OCI-LY1 (cell line): Measurements from ENCODE around the gene PGAP1.

Experiments used
- H2AFZ ChIP-seq: fragments of 200-600 bp; sonication (generic), shearing (Covaris generic); 2 replicates; pipeline ENCODE4 v1.6.0; 2014; ENCODE audit warnings: antibody characterized with exemption, mild to moderate bottlenecking, low read length
- H3F3A ChIP-seq: fragments of 200-600 bp; sonication (generic), shearing (Covaris generic); 2 replicates; pipeline ENCODE4 v1.6.0; 2014; ENCODE audit warnings: mild to moderate bottlenecking, antibody characterized with exemption, low read length, moderate library complexity; ENCODE audit not compliant: insufficient read depth
- H3K27ac ChIP-seq: fragments of 200-600 bp; sonication (generic); 2 replicates; pipeline ENCODE4 v1.5.1; 2014; ENCODE audit warnings: low read length, mixed run types, mild to moderate bottlenecking, low read depth; ENCODE audit not compliant: poor library complexity, severe bottlenecking
- H3K27me3 ChIP-seq: fragments of 200-600 bp; sonication (generic); 2 replicates; pipeline ENCODE4 v1.6.0; 2014; ENCODE audit warnings: antibody characterized with exemption, mild to moderate bottlenecking, low read length, moderate library complexity; ENCODE audit not compliant: insufficient read depth
- H3K36me3 ChIP-seq: fragments of 200-600 bp; sonication (generic); 2 replicates; pipeline ENCODE4 v1.6.1; 2014; ENCODE audit warnings: mild to moderate bottlenecking, antibody characterized with exemption, low read length, moderate library complexity, mixed read lengths; ENCODE audit not compliant: insufficient read depth
- H3K4me1 ChIP-seq: fragments of 200-600 bp; sonication (generic); 2 replicates; pipeline ENCODE4 v1.5.1; 2014; ENCODE audit warnings: mild to moderate bottlenecking, low read length, moderate library complexity; ENCODE audit not compliant: insufficient read depth, severe bottlenecking
- H3K4me2 ChIP-seq: fragments of 200-600 bp; sonication (generic), shearing (Covaris generic); 2 replicates; pipeline ENCODE4 v1.6.1; 2014; ENCODE audit warnings: low read length
- H3K4me3 ChIP-seq: fragments of 200-600 bp; sonication (generic); 2 replicates; pipeline ENCODE4 v1.5.1; 2014; ENCODE audit warnings: low read length, low read depth, mild to moderate bottlenecking, mixed read lengths; ENCODE audit not compliant: poor library complexity, severe bottlenecking
- H3K79me2 ChIP-seq: fragments of 200-600 bp; shearing (Covaris generic); 2 replicates; pipeline ENCODE4 v1.6.1; 2016; ENCODE audit warnings: mixed run types, low read length, mixed read lengths; ENCODE audit not compliant: insufficient read depth
- H3K9ac ChIP-seq: fragments of 200-600 bp; sonication (generic), shearing (Covaris generic); 2 replicates; pipeline ENCODE4 v1.6.1; 2014; ENCODE audit warnings: mild to moderate bottlenecking, low read length, mixed read lengths
- H3K9me2 ChIP-seq: fragments of 200-600 bp; sonication (generic), shearing (Covaris generic); 2 replicates; pipeline ENCODE4 v1.6.1; 2014; ENCODE audit warnings: low read depth, mild to moderate bottlenecking, low read length, mixed read lengths
- H3K9me3 ChIP-seq: fragments of 200-600 bp; shearing (Covaris generic); 2 replicates; pipeline ENCODE4 v1.6.1; 2014; ENCODE audit warnings: low read length, mixed read lengths
- H4K20me1 ChIP-seq: fragments of 200-600 bp; sonication (generic), shearing (Covaris generic); 2 replicates; pipeline ENCODE4 v1.6.0; 2016; ENCODE audit warnings: mild to moderate bottlenecking, low read length; ENCODE audit not compliant: insufficient read depth
- CTCF ChIP-seq: fragments of 200-600 bp; sonication (generic), shearing (Covaris generic); IDR thresholded peaks from 2 replicates; pipeline ENCODE4 v1.5.1; 2017; ENCODE audit warnings: mild to moderate bottlenecking, antibody characterized with exemption, low read length, moderate library complexity, mixed read lengths
- EZH2 ChIP-seq: fragments of 200-600 bp; sonication (generic), shearing (Covaris generic); IDR thresholded peaks from 2 replicates; pipeline ENCODE4 v1.8.0; 2017; ENCODE audit warnings: borderline replicate concordance, mixed run types, mild to moderate bottlenecking, antibody characterized with exemption, low read length, moderate library complexity, mixed read lengths

The PGAP1 gene

DNA sequence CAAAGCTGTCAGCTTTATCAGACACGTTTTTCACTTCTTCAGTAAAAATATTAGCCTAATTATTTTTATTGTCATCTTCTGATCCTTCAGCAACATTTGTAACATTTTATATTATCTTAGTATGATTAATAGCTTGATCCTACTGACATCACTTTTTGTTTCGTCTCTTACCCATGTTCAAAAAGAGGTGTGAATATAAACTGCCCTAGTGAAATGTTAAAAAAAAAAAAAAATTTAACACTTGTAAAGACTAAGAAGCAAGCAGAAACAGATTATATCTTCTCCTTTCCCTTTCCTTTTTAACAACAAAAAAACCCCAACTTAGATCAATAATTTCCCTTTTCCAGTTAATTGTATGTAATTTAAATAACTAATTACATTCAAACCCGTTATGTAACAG is 81.1 kb downstream of the PGAP1 start:
- TF ChIP-seq EZH2 (no peak), CTCF (no peak)
- no peaks in the 10 kb centered on the region for H3F3A ChIP-seq
- peaks cover 7% of the 10 kb centered on the region; the same call in 1 of the 2 replicates for H3K36me3 ChIP-seq
- no peak overlapping the region for H3K9ac ChIP-seq
- H3K27ac ChIP-seq = no peak overlapping the region
- no peaks in the 10 kb centered on the region for H4K20me1 ChIP-seq
- no peaks in the 10 kb centered on the region for H3K9me3 ChIP-seq
- H3K79me2 ChIP-seq = no peaks in the 10 kb centered on the region
- H3K4me3 ChIP-seq = no peak overlapping the region
- no peaks in the 10 kb centered on the region for H3K4me1 ChIP-seq
- no peaks in the 10 kb centered on the region for H3K27me3 ChIP-seq
- H3K4me2 ChIP-seq = no peak overlapping the region
- no peak overlapping the region for H2AFZ ChIP-seq
- H3K9me2 ChIP-seq = no peaks in the 10 kb centered on the region

GRCh38 chr2:196840171-196840570 is 86.3 kb downstream of the PGAP1 start:
- no peaks in the 10 kb centered on the region for H3K27me3 ChIP-seq
- H3K36me3 ChIP-seq = peaks cover 7% of the 10 kb centered on the region; the same call in 1 of the 2 replicates
- H3K27ac ChIP-seq = no peak overlapping the region
- H3K4me1 ChIP-seq = no peaks in the 10 kb centered on the region
- no peak overlapping the region for H3K9ac ChIP-seq
- no peaks in the 10 kb centered on the region for H3K79me2 ChIP-seq
- H3F3A ChIP-seq = no peaks in the 10 kb centered on the region
- TF ChIP-seq CTCF = no peak
- no peak for TF ChIP-seq EZH2
- no peaks in the 10 kb centered on the region for H3K9me2 ChIP-seq
- H3K4me3 ChIP-seq = no peak overlapping the region
- H4K20me1 ChIP-seq = no peaks in the 10 kb centered on the region
- H3K9me3 ChIP-seq = no peaks in the 10 kb centered on the region
- no peak overlapping the region for H3K4me2 ChIP-seq
- no peak overlapping the region for H2AFZ ChIP-seq

- H3K9me2 ChIP-seq = no peaks in the 10 kb centered on the region
- no peaks in the 10 kb centered on the region for H3K9me3 ChIP-seq
- no peak overlapping the region for H3K27ac ChIP-seq
- no peak overlapping the region for H3K4me3 ChIP-seq
- TF ChIP-seq EZH2 (no peak), CTCF (no peak)
- no peaks in the 10 kb centered on the region for H3K27me3 ChIP-seq
- H3K79me2 ChIP-seq = no peaks in the 10 kb centered on the region
- no peak overlapping the region for H3K4me2 ChIP-seq
- H3K4me1 ChIP-seq = no peaks in the 10 kb centered on the region
- H3K36me3 ChIP-seq = peaks cover 7% of the 10 kb centered on the region; the same call in 1 of the 2 replicates
- H4K20me1 ChIP-seq = no peaks in the 10 kb centered on the region
- no peak overlapping the region for H3K9ac ChIP-seq
- no peaks in the 10 kb centered on the region for H3F3A ChIP-seq
- no peak overlapping the region for H2AFZ ChIP-seq
Measured at GRCh38 chr2:196839574-196839973, 86.9 kb downstream of the PGAP1 start.
